Stomach (tissue), 4 donors: ENCODE results near the gene TSGA10.

Experiments used
- CTCF ChIP-seq, 7 experiments: fragments of 450-650 bp in 4 of 7; fragments of 200-600 bp in 3 of 7; sonication (generic) in 3 of 7; IDR thresholded peaks; one replicate each; pipeline ENCODE4 v1.5.1; 2016 to 2019; ENCODE audit warnings: antibody characterized with exemption in 7 of 7, control low read depth in 2 of 7, mild to moderate bottlenecking in 1 of 7
- EP300 ChIP-seq: sonication (generic); formaldehyde crosslinking; IDR thresholded peaks from one replicate; pipeline ENCODE4 v1.6.1; 2017; ENCODE audit warnings: antibody characterized with exemption
- POLR2A ChIP-seq, 4 donors: fragments of 450-650 bp; IDR thresholded peaks; one replicate each; pipeline ENCODE4 v1.6.1; 2016; ENCODE audit warnings: antibody characterized with exemption in 4 of 4, control low read depth in 2 of 4, mild to moderate bottlenecking in 1 of 4, moderate library complexity in 1 of 4
- POLR2AphosphoS5 ChIP-seq, 3 donors: sonication (generic); formaldehyde crosslinking; IDR thresholded peaks; one replicate each; pipeline ENCODE4 v1.6.1; 2016; ENCODE audit warnings: antibody characterized with exemption in 3 of 3

- TF ChIP-seq CTCF (IDR thresholded peaks at IDR 0.05) (no peak), POLR2A (IDR thresholded peaks at IDR 0.05) (no peak), POLR2AphosphoS5 (IDR thresholded peaks at IDR 0.05) (no peak), EP300 (no peak)
Measured at GRCh38 chr2:98948956-98949739, 205.6 kb downstream of the TSGA10 start.
